Body of pancreas (tissue), 4 donors: ENCODE results near the gene ATG3. TPM values are rescaled to one million over a fixed set of nuclear protein-coding genes. Genes with fewer than 3 reads are reported as not detected.

ENCODE experiments used
- ATAC-seq: fragments of 150-250 bp; one replicate; pipeline ENCODE4 v1.9.1; 2016
- DNase-seq, 4 donors: peaks; one replicate each; pipeline ENCODE4 v3.0.0-alpha.2; 2019
- H3K27ac ChIP-seq, 4 donors: fragments of 200-600 bp; sonication (generic); 1 replicate in 3 of 4; 2 replicates in 1 of 4; pipeline versions ENCODE4 v1.5.1 to v1.6.1; 2016 to 2019; ENCODE audit warnings: mild to moderate bottlenecking in 1 of 4, mixed read lengths in 1 of 4, moderate library complexity in 1 of 4
- H3K27me3 ChIP-seq, 2 donors: fragments of 200-600 bp; sonication (generic); one replicate each; pipeline ENCODE4 v1.6.0; 2016; ENCODE audit warnings: mild to moderate bottlenecking in 1 of 2
- H3K36me3 ChIP-seq, 2 donors: fragments of 200-600 bp; sonication (generic); replicated peaks in 1 of 2; 2 replicates each; pipeline ENCODE4 v1.5.1; 2016; ENCODE audit warnings: low read depth in 2 of 2; ENCODE audit not compliant: insufficient read depth in 1 of 2
- H3K4me1 ChIP-seq: fragments of 200-600 bp; sonication (generic); one replicate; pipeline ENCODE4 v1.6.0; 2016
- H3K4me3 ChIP-seq, 2 donors: fragments of 200-600 bp; sonication (generic); 1 replicate in 1 of 2; 2 replicates in 1 of 2; pipeline ENCODE4 v1.5.1; 2016 to 2019
- H3K9me3 ChIP-seq, 3 donors: fragments of 200-600 bp; sonication (generic); 1 replicate in 2 of 3; 2 replicates in 1 of 3; pipeline ENCODE4 v1.5.1; 2016
- CTCF ChIP-seq, 7 experiments: fragments of 450-650 bp in 4 of 7; fragments of 200-600 bp in 3 of 7; sonication (generic) in 3 of 7; IDR thresholded peaks; one replicate each; pipeline ENCODE4 v1.5.1; 2016 to 2019; ENCODE audit warnings: antibody characterized with exemption in 7 of 7
- POLR2A ChIP-seq, 3 donors: fragments of 450-650 bp; IDR thresholded peaks; one replicate each; pipeline ENCODE4 v1.6.1; 2016; ENCODE audit warnings: antibody characterized with exemption in 3 of 3, mild to moderate bottlenecking in 2 of 3
- WGBS, 2 donors: methylation state at CpG; one replicate each; pipeline ENCODE4 v1.1.5; 2017; 5-methylcytosine and 5-hydroxymethylcytosine counted together
- intact Hi-C: fragments of 100-400 bp; cut with DNase I; formaldehyde crosslinking; loops from one replicate; pipeline ENCODE4 v1.15.1; 2023
- total RNA-seq, 2 donors: library from RNA; depleted of rRNA; stranded (reverse); fragments of >200 nt; gene quantifications; one replicate each; pipeline ENCODE4 v1.1.0, GENCODE V29; 2016

The ATG3 gene
- total RNA-seq, 2 donors from 2014 or later = 27.8 to 41.2 TPM

GRCh38 chr3:112604536-112604935 lies 42.8 kb upstream of the ATG3 start:
- ATAC-seq (no peak), DNase-seq (no peak)
- Histone ChIP-seq H3K36me3 (no peaks in the 10 kb centered on the region), H3K27ac (no peak overlapping the region), H3K4me3 (no peak overlapping the region), H3K4me1 (no peaks in the 10 kb centered on the region), H3K9me3 (no peaks in the 10 kb centered on the region), H3K27me3 (no peaks in the 10 kb centered on the region)
- TF ChIP-seq CTCF (IDR thresholded peaks at IDR 0.05) (no peak), POLR2A (IDR thresholded peaks at IDR 0.05) (no peak)
- intact Hi-C loops = no loop called here
- WGBS, 2 donors = 42 to 61% methylated on average over 4 of the region's 4 CpGs

DNA sequence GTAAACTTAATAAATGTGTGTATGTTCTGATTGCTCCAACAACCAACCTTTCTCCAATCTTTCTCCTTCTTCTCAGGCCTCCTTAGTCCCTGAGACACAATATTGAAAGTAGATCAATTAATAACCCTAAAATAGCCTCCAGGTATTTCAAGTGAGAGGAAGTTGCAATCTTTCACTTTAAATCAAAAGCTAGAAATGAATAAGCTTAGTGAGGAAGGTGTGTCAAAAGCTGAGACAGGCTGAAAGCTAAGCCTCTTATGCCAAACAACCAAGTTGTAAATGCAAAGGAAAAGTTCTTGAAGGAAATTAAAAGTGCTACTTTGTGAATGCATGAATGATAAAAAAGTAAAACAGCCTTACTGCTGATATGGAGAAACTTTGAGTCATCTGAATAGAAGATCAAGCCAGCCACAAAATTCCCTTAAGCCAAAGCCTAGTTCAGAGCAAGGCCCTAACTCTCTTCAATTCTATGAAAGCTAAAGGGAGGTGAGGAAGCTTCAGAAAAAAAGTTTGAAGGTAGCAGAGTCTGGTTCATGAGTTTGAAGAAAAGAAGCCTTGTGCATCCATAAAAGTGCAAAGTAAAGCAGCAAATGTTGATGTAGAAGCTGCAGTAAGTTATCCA lies 40.6 kb upstream of the ATG3 start:
- Histone ChIP-seq H3K27me3 (no peaks in the 10 kb centered on the region), H3K36me3 (no peaks in the 10 kb centered on the region), H3K4me3 (no peak overlapping the region), H3K9me3 (no peaks in the 10 kb centered on the region), H3K27ac (no peak overlapping the region), H3K4me1 (no peaks in the 10 kb centered on the region)
- TF ChIP-seq POLR2A (IDR thresholded peaks at IDR 0.05) = no peak
- TF ChIP-seq CTCF (IDR thresholded peaks at IDR 0.05) = no peak
- DNase-seq = no peak
- intact Hi-C loops = no loop called here
- no peak for ATAC-seq

DNA sequence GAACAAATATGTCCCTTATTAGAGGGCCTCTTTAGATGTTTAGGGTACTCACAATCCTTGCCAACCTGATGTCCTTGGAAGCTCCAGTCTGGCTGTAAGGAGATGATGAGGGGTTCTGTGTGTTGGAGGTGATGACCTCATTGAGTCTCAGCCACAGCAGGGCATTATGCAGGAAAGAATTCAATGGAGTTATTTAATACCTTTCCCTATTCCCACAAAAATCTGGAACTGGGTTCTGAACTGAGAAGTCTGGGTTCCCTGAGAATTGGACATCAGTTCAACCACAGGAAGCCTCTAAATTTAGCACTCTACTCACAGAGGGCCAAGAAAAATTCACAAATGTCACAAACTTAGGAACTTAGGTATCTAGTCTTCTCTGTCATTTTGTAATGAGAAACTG lies 37.0 kb upstream of the ATG3 start:
- Histone ChIP-seq H3K4me1 (no peaks in the 10 kb centered on the region), H3K9me3 (no peaks in the 10 kb centered on the region), H3K27me3 (no peaks in the 10 kb centered on the region), H3K27ac (no peak overlapping the region), H3K4me3 (no peak overlapping the region), H3K36me3 (no peaks in the 10 kb centered on the region)
- intact Hi-C loops = no loop called here
- DNase-seq (no peak), ATAC-seq (no peak)
- no peak for TF ChIP-seq CTCF (IDR thresholded peaks at IDR 0.05)
- no peak for TF ChIP-seq POLR2A (IDR thresholded peaks at IDR 0.05)

DNA sequence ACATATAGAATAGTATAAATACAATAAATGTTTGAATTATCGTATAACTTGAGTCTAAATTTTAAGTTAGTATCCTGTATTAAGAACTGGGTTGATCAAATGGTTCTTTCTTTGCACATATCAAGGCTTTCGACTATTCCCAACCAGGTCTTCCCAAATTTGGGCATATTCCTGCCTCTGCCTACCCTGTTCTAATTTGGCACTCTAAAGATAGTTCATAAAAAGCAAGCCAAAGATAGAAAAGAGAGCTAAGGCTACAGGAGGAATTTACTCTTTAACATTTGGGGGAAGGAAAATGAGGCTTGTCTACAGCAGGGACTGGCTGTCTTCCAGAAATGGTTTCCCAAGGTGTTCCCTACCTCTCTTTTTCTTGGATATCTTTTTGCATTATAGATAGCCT lies 36.2 kb upstream of the ATG3 start:
- 93 to 96% methylated on average over 2 of the region's 2 CpGs for WGBS, 2 donors
- intact Hi-C loops = no loop called here
- DNase-seq (no peak), ATAC-seq (no peak)
- no peaks in the 10 kb centered on the region for H3K4me1 ChIP-seq
- no peaks in the 10 kb centered on the region for H3K27me3 ChIP-seq
- TF ChIP-seq POLR2A (IDR thresholded peaks at IDR 0.05) = no peak
- TF ChIP-seq CTCF (IDR thresholded peaks at IDR 0.05) = no peak
- no peak overlapping the region for H3K4me3 ChIP-seq
- H3K9me3 ChIP-seq = no peaks in the 10 kb centered on the region
- H3K27ac ChIP-seq = no peak overlapping the region
- no peaks in the 10 kb centered on the region for H3K36me3 ChIP-seq

GRCh38 chr3:112594856-112595255 lies 33.1 kb upstream of the ATG3 start:
- Histone ChIP-seq H3K27me3 (no peaks in the 10 kb centered on the region), H3K4me1 (no peaks in the 10 kb centered on the region), H3K9me3 (no peaks in the 10 kb centered on the region), H3K27ac (no peak overlapping the region), H3K36me3 (no peaks in the 10 kb centered on the region), H3K4me3 (no peak overlapping the region)
- 91 to 96% methylated on average over 2 of the region's 2 CpGs for whole genome bisulfite sequencing, 2 donors
- no peak for DNase-seq
- no peak for ATAC-seq
- intact Hi-C loops = no loop called here
- TF ChIP-seq CTCF (IDR thresholded peaks at IDR 0.05) (no peak), POLR2A (IDR thresholded peaks at IDR 0.05) (no peak)
